Measurements from ENCODE around the gene GAK.
"Not testable (repeated sequence)": the region's sequence is repeated elsewhere in the genome, so short reads cannot be mapped to it uniquely, and the experiment has no call there.

GAK gene

GRCh38 chr4:951594-952468 is 19.7 kb upstream of the GAK start:
- no peak for DNase-seq

- DNase-seq, result no peak
Observed at GRCh38 chr4:951186-951585, 19.1 kb upstream of the GAK start.

GRCh38 chr4:950136-951020 is 18.3 kb upstream of the GAK start:
- DNase-seq, result no peak

GRCh38 chr4:949656-950055 is 17.5 kb upstream of the GAK start:
- DNase-seq, result no peak

GRCh38 chr4:948936-949300 is 16.8 kb upstream of the GAK start:
- no peak for DNase-seq

GRCh38 chr4:948101-948935 is 16.2 kb upstream of the GAK start:
- no peak for DNase-seq

GRCh38 chr4:947491-947971 is 15.4 kb upstream of the GAK start:
- no peak for DNase-seq

GRCh38 chr4:946517-947471 is 14.7 kb upstream of the GAK start:
- no peak for DNase-seq

- no peak for DNase-seq
Observed at GRCh38 chr4:946103-946450, 14.0 kb upstream of the GAK start.

- no peak for DNase-seq
Observed at GRCh38 chr4:945274-946102, 13.4 kb upstream of the GAK start.

- DNase-seq, result not testable (repeated sequence)
Observed at GRCh38 chr4:939508-939907, 7.4 kb upstream of the GAK start.

- no peak for DNase-seq
Observed at GRCh38 chr4:932713-933070, 576 bp upstream of the GAK start.

- no peak for DNase-seq
Observed at GRCh38 chr4:931194-931959, 739 bp downstream of the GAK start.

- no peak for DNase-seq
Observed at GRCh38 chr4:930827-931193, 1.3 kb downstream of the GAK start.

GRCh38 chr4:930028-930551 is 2.0 kb downstream of the GAK start:
- no peak for DNase-seq

- no peak for DNase-seq
Observed at GRCh38 chr4:929096-929765, 2.9 kb downstream of the GAK start.

- not testable (repeated sequence) for DNase-seq
Observed at GRCh38 chr4:927566-927965, 4.5 kb downstream of the GAK start.

- DNase-seq, result no peak
Observed at GRCh38 chr4:926538-926937, 5.6 kb downstream of the GAK start.

GRCh38 chr4:925771-926500 is 6.2 kb downstream of the GAK start:
- no peak for DNase-seq
